Non-pigmented ciliary epithelial cell (primary cell): Measurements from ENCODE around the gene DCAF11.

Experiments used
- DNase-seq: peaks from one replicate; pipeline ENCODE4 v3.0.0-alpha.2; 2010; ENCODE audit warnings: low read depth

DCAF11 gene

DNA sequence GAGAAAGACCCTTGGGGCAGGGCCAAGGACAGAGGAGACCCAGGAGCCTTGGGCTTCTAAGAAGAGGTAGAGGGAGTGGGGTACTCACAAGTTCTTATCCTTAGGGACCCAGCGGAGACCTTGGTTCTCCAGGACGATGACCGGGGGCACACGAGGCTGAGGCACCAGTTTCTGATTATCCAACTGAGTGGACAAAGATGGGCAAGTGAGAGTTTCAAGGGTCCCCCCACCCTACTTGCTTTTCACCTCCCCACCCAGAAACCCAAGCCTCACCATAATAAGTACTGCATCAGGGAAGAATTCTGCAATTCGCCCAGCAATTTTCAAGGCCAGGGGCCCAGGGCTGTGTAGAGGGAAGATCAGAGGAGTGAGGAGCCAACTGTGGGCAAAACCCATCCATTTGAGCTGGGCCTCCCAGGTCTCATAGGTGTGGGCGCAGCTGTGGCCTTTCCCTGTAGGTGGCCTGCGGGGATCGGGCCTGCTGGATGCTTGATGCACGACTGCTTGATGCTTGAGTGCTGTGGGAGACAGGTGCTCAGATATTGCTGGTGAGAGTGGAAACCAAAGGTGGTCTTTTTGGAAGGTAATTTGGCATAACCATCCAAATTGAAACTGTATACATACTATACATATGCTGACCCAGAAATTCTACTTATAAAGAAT lies 24.8 kb downstream of the DCAF11 start:
- no peak for DNase-seq

- peak; percentile 98 for DNase-seq
These were observed 26.7 kb downstream of the DCAF11 start, which contains the start of gene EMC9 for GRCh38 chr14:24141097-24141880. Gene EMC9, minus strand, starts transcription at chr14:24141591. Its CDS starts 287 bp downstream, at chr14:24141304.

GRCh38 chr14:24143511-24143910 lies 28.9 kb downstream of the DCAF11 start:
- DNase-seq = no peak

DNA sequence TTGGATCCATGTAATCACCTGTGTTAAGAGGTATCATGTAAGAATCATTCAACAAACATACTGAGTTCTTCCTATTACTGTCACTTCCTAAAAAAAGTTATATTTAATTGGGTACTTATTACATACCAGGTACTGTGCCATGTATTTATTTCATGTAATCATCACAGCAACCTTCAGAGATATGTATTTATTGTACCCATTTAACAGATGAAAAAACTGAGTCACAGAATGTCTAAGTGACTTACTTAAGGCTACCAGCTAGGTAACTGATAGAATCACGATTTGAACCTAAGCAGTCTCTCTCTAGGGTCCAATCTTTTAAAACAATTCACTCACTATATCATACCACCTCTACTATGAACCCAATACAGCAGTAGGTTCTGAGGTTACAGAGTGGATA lies 29.9 kb downstream of the DCAF11 start:
- DNase-seq = no peak

GRCh38 chr14:24145219-24145618 lies 30.6 kb downstream of the DCAF11 start:
- no peak for DNase-seq

GRCh38 chr14:24145690-24146452 lies 31.3 kb downstream of the DCAF11 start:
- peak; percentile 36 for DNase-seq

- peak; percentile 83 for DNase-seq
These were observed 31.9 kb downstream of the DCAF11 start, which contains the start of gene PSME2 for GRCh38 chr14:24146453-24146977. Gene PSME2, minus strand, starts transcription at chr14:24146610. Its CDS starts 29 bp downstream, at chr14:24146581.

GRCh38 chr14:24146978-24147760 lies 32.6 kb downstream of the DCAF11 start, which contains the start of gene RNF31:
Gene RNF31, plus strand, starts transcription at chr14:24147498. Its CDS starts 201 bp downstream, at chr14:24147699.
- DNase-seq = peak; percentile 95

DNA sequence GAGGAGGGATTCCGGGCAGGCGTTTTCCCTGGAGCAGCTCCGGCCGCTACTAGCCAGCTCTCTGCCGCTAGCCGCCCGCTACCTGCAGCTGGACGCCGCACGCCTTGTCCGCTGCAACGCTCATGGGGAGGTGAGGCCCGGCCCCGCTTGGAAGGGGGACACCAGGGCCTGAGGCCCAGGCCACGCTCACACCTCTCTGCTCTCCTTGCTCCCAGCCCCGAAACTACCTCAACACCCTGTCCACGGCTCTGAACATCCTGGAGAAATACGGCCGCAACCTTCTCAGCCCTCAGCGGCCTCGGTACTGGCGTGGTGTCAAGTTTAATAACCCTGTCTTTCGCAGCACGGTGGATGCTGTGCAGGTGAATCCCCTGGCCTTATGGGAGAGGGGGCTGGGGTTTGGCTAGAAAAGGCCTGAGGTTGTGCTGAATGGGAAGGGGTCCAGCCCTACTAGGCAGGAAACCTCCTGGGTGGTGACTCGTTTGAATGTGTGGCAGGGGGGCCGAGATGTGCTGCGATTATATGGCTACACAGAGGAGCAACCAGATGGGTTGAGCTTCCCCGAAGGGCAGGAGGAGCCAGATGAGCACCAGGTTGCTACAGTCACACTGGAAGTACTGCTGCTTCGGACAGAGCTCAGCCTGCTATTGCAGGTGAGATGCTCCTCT lies 33.3 kb downstream of the DCAF11 start:
- DNase-seq = no peak

- no peak for DNase-seq
These were observed 34.9 kb downstream of the DCAF11 start for GRCh38 chr14:24149302-24149969.

DNA sequence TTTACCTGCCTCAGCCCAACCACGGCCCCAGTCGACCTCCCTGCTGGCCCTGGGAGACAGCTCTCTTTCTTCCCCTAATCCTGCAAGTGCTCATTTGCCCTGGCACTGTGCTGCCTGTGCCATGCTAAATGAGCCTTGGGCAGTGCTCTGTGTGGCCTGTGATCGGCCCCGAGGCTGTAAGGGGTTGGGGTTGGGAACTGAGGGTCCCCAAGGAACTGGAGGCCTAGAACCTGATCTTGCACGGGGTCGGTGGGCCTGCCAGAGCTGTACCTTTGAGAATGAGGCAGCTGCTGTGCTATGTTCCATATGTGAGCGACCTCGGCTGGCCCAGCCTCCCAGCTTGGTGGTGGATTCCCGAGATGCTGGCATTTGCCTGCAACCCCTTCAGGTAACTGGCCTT lies 35.5 kb downstream of the DCAF11 start:
- DNase-seq = no peak

DNA sequence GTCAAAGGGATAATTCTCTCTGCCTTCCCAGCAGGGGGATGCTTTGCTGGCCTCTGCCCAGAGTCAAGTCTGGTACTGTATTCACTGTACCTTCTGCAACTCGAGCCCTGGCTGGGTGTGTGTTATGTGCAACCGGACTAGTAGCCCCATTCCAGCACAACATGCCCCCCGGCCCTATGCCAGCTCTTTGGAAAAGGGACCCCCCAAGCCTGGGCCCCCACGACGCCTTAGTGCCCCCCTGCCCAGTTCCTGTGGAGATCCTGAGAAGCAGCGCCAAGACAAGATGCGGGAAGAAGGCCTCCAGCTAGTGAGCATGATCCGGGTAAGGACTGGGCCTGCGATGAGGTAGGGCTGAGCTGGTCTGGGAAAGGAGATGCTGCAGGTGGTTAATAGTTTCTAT lies 36.0 kb downstream of the DCAF11 start:
- DNase-seq = no peak

- no peak for DNase-seq
These were observed 36.4 kb downstream of the DCAF11 start for GRCh38 chr14:24150993-24151392.

DNA sequence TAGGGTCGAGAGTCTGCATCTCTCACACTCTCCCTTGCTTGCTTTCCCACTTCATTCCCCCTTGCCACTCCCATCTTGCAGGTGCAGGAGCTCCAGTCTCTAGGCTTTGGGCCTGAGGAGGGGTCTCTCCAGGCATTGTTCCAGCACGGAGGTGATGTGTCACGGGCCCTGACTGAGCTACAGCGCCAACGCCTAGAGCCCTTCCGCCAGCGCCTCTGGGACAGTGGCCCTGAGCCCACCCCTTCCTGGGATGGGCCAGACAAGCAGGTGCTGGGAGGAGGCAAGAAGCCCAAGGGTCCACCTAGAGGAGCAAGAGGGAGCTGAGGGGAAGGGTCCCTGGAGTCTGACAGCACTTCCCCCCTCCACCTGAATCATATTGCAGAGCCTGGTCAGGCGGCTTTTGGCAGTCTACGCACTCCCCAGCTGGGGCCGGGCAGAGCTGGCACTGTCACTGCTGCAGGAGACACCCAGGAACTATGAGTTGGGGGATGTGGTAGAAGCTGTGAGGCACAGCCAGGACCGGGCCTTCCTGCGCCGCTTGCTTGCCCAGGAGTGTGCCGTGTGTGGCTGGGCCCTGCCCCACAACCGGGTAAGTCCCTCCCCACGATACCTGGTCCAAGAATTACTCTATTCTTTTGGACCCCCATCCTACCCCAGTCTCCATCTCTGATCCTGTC lies 37.0 kb downstream of the DCAF11 start:
- DNase-seq = no peak

GRCh38 chr14:24155100-24155499 lies 40.5 kb downstream of the DCAF11 start:
- no peak for DNase-seq

DNA sequence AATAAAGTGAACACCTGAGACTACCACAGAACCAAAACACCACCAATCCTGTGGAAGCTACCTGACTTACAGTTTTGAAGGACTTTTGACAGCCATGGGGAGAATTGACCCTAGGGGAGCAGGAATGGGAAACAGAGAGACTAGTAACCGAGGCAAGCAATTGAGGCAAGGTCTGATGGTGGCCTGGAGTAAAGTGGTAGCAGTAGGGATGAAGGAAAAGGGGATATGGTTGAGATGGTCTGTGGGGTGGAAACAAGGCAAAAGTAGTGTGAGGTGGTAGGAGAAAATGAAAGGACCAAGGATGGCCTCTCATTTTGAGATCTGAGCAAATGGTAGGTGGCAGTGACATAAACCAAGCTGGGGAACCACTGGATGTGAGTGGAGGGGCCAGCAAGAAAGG lies 42.3 kb downstream of the DCAF11 start:
- DNase-seq = no peak

- no peak for DNase-seq
These were observed 42.8 kb downstream of the DCAF11 start for GRCh38 chr14:24157331-24157730.

DNA sequence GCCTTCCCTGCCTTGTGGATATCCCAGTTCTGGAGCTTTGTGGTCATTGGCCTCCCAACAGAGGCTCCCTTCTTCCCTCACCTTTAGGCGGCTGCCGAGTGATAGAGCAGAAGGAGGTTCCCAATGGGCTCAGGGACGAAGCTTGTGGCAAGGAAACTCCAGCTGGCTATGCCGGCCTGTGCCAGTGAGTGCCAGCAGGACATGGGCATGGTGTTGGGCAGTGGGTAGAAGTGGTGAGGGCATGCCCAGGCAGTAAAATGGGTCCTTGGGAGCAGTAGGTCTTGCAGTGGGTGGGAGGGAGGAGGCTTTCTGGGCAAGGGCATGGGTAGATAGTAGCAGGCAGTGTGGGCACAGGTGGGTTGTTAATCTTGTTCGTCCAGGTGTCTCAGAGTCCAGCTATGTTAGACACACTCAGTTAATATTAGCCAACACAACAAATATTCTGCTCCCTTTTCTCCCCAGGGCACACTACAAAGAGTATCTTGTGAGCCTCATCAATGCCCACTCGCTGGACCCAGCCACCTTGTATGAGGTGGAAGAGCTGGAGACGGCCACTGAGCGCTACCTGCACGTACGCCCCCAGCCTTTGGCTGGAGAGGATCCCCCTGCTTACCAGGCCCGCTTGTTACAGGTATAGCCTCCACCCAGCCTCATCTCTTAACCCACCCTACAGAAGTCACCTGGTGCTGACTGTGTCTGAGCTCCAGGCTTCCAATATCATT lies 45.4 kb downstream of the DCAF11 start:
- no peak for DNase-seq

DNA sequence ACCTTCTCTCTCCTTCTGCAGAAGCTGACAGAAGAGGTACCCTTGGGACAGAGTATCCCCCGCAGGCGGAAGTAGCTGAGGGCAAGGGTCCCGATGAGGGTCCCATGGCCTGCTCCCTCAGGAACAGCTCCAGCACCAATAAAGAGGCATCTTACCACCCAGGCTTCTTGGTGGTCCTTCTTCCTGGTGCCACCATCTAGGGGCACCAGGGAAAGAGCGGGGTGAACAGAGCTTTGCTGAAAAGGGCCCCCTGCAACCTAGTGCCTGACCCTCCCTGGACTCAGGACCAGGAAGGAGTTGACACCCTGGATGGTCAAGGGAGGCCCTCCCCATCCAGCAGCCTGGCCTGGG lies 45.9 kb downstream of the DCAF11 start:
- no peak for DNase-seq
